Panc1 (cell line): ENCODE results near the gene GAMT. TPM values are rescaled to one million over a fixed set of nuclear protein-coding genes. Genes with fewer than 3 reads are reported as not detected.
A peak's percentile ranks its signal among the peaks of the same experiment; 100 is the strongest.

ENCODE experiments used
- ATAC-seq: fragments of 200-7000 bp; cut with Tn5 transposase; 2 replicates; pipeline ENCODE4 v1.9.1; 2020; ENCODE audit warnings: mild to moderate bottlenecking, moderate library complexity
- BruUV-seq: library from RNA; stranded (reverse); fragments of 400-500 nt; replicated peaks from 2 replicates; lab custom pipeline; 2021; lab: Mats Ljungman, UMichigan
- CTCF ChIA-PET: fragments of 300-600 bp; sonication (Branson Sonifier 250); formaldehyde crosslinking; loops from one replicate; lab custom pipeline; 2022; ENCODE audit warnings: antibody characterized with exemption; lab: Charles Lee
- POLR2A ChIA-PET: fragments of 300-600 bp; sonication (Branson Sonifier 250); formaldehyde crosslinking; loops from one replicate; lab custom pipeline; 2022; ENCODE audit warnings: antibody characterized with exemption; lab: Charles Lee
- DNase-seq: peaks from one replicate; pipeline ENCODE4 v3.0.0-alpha.2; 2010; ENCODE audit warnings: low read depth, low spot score
- H3K27ac ChIP-seq: 2 replicates; pipeline ENCODE4 v1.5.1; 2011; ENCODE audit warnings: mild to moderate bottlenecking, low read length, inconsistent platforms
- H3K27me3 ChIP-seq: fragments of 200-500 bp; sonication (Bioruptor generic); 2 replicates; pipeline ENCODE4 v1.6.0; 2014; ENCODE audit warnings: low read length, inconsistent platforms; ENCODE audit not compliant: control insufficient read depth, insufficient read depth
- H3K36me3 ChIP-seq: fragments of 200-500 bp; sonication (Bioruptor generic); 2 replicates; pipeline ENCODE4 v1.5.1; 2014; ENCODE audit warnings: inconsistent platforms, mild to moderate bottlenecking, low read length, moderate library complexity; ENCODE audit not compliant: control insufficient read depth, insufficient read depth
- H3K4me1 ChIP-seq: 2 replicates; pipeline ENCODE4 v1.5.1; 2011; ENCODE audit warnings: inconsistent platforms, mild to moderate bottlenecking, low read length, moderate library complexity; ENCODE audit not compliant: control insufficient read depth, insufficient read depth
- H3K4me3 ChIP-seq, 2 experiments: 2 replicates each; pipeline ENCODE4 v1.5.1; 2011 to 2012; ENCODE audit warnings: low read depth in 2 of 2, low read length in 2 of 2, mild to moderate bottlenecking in 2 of 2, inconsistent platforms in 1 of 2, moderate library complexity in 1 of 2
- H3K9me3 ChIP-seq: fragments of 200-500 bp; sonication (Bioruptor generic); 2 replicates; pipeline ENCODE4 v1.5.1; 2014; ENCODE audit warnings: low read depth, mild to moderate bottlenecking, inconsistent platforms, low read length, moderate library complexity; ENCODE audit not compliant: control insufficient read depth, insufficient read depth
- POLR2AphosphoS5 ChIP-seq: IDR thresholded peaks from 2 replicates; pipeline ENCODE4 v1.6.1; 2012; ENCODE audit warnings: mild to moderate bottlenecking, low read depth, low read length, moderate library complexity
- SIN3A ChIP-seq: IDR thresholded peaks from 2 replicates; pipeline ENCODE4 v1.6.1; 2012; ENCODE audit warnings: low read depth, mild to moderate bottlenecking, low read length, moderate library complexity, borderline replicate concordance; ENCODE audit not compliant: insufficient read depth
- TCF7L2 ChIP-seq: IDR thresholded peaks from 2 replicates; pipeline ENCODE4 v1.6.1; 2011; ENCODE audit warnings: mild to moderate bottlenecking, low read depth, low read length, inconsistent platforms
- in situ Hi-C: cut with HindIII; loops from 2 replicates; pipeline ENCODE4 v1.10.0; 2016; ENCODE audit warnings: low sequenced_read_pairs, low pct_unique_long_range_greater_than_20kb
- intact Hi-C: fragments of 100-400 bp; cut with micrococcal nuclease; formaldehyde crosslinking; loops from one replicate; pipeline ENCODE4 v1.10.0; 2022; ENCODE audit not compliant: unreplicated experiment
- total RNA-seq: library from RNA; stranded (reverse); gene quantifications from one replicate; pipeline ENCODE4 v1.2.1, GENCODE V29; 2021; ENCODE audit not compliant: unreplicated experiment
- TF ChIP-seq, protein P1 (sequence below): fragments of 450-650 bp; IDR thresholded peaks from 2 replicates; pipeline ENCODE4 v1.5.1; 2017; ENCODE audit warnings: mild to moderate bottlenecking
- TF ChIP-seq, protein P2 (sequence below), 2 experiments: IDR thresholded peaks; 2 replicates each; pipeline ENCODE4 v1.6.1; 2011 to 2012; ENCODE audit warnings: low read depth in 2 of 2, control low read depth in 1 of 2, low read length in 1 of 2, mild to moderate bottlenecking in 1 of 2, moderate library complexity in 1 of 2; ENCODE audit not compliant: insufficient read depth in 1 of 2

GAMT gene
- total RNA-seq, 1 experiment from 2014 or later, result 21.2 TPM

DNA sequence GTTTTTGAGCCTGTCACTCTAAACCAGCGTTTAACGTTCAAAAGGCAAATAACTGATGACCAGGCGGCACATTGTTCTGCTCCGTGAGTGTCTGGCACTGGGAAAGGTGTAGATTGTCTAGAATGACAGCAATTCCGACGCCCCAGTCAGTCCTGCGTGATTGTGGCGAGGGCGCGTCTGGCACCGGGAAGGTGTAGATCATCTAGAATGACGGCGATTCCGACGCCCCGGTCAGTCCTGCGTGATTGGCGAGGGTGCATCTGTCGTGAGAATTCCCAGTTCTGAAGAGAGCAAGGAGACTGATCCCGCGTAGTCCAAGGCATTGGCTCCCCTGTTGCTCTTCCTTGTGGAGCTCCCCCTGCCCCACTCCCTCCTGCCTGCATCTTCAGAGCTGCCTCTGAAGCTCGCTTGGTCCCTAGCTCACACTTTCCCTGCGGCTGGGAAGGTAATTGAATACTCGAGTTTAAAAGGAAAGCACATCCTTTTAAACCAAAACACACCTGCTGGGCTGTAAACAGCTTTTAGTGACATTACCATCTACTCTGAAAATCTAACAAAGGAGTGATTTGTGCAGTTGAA lies 43.7 kb downstream of the GAMT start:
- DNase-seq, result no peak
- H3K4me1 ChIP-seq, result peaks cover 13% of the 10 kb centered on the region
- CTCF ChIA-PET, result no interaction called here
- H3K36me3 ChIP-seq, result peaks cover 7% of the 10 kb centered on the region
- no peak for ATAC-seq
- no TSS peak for BruUV-seq
- no peaks in the 10 kb centered on the region for H3K9me3 ChIP-seq
- TF ChIP-seq POLR2AphosphoS5, result no peak
- TF ChIP-seq SIN3A, result no peak
- TF ChIP-seq, protein P1, sequence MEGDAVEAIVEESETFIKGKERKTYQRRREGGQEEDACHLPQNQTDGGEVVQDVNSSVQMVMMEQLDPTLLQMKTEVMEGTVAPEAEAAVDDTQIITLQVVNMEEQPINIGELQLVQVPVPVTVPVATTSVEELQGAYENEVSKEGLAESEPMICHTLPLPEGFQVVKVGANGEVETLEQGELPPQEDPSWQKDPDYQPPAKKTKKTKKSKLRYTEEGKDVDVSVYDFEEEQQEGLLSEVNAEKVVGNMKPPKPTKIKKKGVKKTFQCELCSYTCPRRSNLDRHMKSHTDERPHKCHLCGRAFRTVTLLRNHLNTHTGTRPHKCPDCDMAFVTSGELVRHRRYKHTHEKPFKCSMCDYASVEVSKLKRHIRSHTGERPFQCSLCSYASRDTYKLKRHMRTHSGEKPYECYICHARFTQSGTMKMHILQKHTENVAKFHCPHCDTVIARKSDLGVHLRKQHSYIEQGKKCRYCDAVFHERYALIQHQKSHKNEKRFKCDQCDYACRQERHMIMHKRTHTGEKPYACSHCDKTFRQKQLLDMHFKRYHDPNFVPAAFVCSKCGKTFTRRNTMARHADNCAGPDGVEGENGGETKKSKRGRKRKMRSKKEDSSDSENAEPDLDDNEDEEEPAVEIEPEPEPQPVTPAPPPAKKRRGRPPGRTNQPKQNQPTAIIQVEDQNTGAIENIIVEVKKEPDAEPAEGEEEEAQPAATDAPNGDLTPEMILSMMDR, result no peak
- TF ChIP-seq TCF7L2, result no peak
- TF ChIP-seq, protein P2, sequence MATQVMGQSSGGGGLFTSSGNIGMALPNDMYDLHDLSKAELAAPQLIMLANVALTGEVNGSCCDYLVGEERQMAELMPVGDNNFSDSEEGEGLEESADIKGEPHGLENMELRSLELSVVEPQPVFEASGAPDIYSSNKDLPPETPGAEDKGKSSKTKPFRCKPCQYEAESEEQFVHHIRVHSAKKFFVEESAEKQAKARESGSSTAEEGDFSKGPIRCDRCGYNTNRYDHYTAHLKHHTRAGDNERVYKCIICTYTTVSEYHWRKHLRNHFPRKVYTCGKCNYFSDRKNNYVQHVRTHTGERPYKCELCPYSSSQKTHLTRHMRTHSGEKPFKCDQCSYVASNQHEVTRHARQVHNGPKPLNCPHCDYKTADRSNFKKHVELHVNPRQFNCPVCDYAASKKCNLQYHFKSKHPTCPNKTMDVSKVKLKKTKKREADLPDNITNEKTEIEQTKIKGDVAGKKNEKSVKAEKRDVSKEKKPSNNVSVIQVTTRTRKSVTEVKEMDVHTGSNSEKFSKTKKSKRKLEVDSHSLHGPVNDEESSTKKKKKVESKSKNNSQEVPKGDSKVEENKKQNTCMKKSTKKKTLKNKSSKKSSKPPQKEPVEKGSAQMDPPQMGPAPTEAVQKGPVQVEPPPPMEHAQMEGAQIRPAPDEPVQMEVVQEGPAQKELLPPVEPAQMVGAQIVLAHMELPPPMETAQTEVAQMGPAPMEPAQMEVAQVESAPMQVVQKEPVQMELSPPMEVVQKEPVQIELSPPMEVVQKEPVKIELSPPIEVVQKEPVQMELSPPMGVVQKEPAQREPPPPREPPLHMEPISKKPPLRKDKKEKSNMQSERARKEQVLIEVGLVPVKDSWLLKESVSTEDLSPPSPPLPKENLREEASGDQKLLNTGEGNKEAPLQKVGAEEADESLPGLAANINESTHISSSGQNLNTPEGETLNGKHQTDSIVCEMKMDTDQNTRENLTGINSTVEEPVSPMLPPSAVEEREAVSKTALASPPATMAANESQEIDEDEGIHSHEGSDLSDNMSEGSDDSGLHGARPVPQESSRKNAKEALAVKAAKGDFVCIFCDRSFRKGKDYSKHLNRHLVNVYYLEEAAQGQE (IDR thresholded peaks at IDR 0.05; ENCODE audit: insufficient read depth in 1 of 2, low read depth in 2 of 2, low read length in 1 of 2), result no peak
- intact Hi-C loops (no loop called here), in situ Hi-C loops (no loop called here)
- POLR2A ChIA-PET, result no interaction called here
- H3K27ac ChIP-seq, result no peak overlapping the region
- H3K27me3 ChIP-seq, result no peaks in the 10 kb centered on the region
- H3K4me3 ChIP-seq, result no peak overlapping the region

DNA sequence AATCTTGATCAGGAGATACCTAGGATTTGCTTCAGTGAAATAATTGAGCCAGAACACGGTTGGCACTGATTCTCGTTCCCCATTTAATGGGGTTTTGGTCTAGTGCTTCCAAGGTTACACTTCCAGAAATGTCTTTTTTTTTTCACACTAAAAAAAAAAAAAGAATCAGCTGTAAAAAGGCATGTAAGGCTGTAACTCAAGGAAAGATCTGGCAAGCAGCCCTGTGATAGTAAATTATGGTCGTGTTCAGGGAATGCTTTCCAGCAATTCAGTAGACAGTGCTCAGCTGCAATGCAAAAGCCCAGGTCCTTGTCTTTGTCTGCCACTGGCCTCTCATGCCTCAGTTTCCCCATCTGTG lies 44.9 kb downstream of the GAMT start:
- TF ChIP-seq, protein P2 (IDR thresholded peaks at IDR 0.05; ENCODE audit: insufficient read depth in 1 of 2, low read depth in 2 of 2, low read length in 1 of 2), result no peak
- no peak for TF ChIP-seq POLR2AphosphoS5
- TF ChIP-seq TCF7L2, result no peak
- TF ChIP-seq SIN3A, result no peak
- TF ChIP-seq, protein P1, result no peak
- DNase-seq, result no peak
- H3K9me3 ChIP-seq, result no peaks in the 10 kb centered on the region
- no peak for ATAC-seq
- POLR2A ChIA-PET, result interaction anchor here (0.7 kb wide), 1 partner anchor 15 kb away, joined by 3 read pairs; no protein-coding TSS in a partner anchor
- no peaks in the 10 kb centered on the region for H3K27me3 ChIP-seq
- intact Hi-C loops (no loop called here), in situ Hi-C loops (no loop called here)
- peak overlapping the region in 1 of 2 experiments; percentile 61; a peak in 1 of 4 replicates for H3K4me3 ChIP-seq
- CTCF ChIA-PET, result interaction anchor here (0.6 kb wide), 1 partner anchor 106 kb away, joined by 9 read pairs; no protein-coding TSS in a partner anchor
- peaks cover 13% of the 10 kb centered on the region for H3K4me1 ChIP-seq
- peaks cover 7% of the 10 kb centered on the region for H3K36me3 ChIP-seq
- BruUV-seq, result no TSS peak
- no peak overlapping the region for H3K27ac ChIP-seq
